Measurements from ENCODE around the gene SPATA13.

SPATA13 gene

GRCh38 chr13:24134231-24134630 lies 26.3 kb upstream of the SPATA13 start:
- H3K27ac Mint-ChIP-seq: peak overlapping the region in 1 of 3 experiments; percentile 20
- peaks cover 6% of the 10 kb centered on the region for H3K27me3 Mint-ChIP-seq (ENCODE audit: low read depth)
- H3K36me3 Mint-ChIP-seq (ENCODE audit: low read depth): peaks cover 8% of the 10 kb centered on the region
- H3K9me3 Mint-ChIP-seq: peaks cover 15% of the 10 kb centered on the region
- no peak overlapping the region for H3K4me3 Mint-ChIP-seq
- no peak for TF ChIP-seq CTCF (IDR thresholded peaks at IDR 0.05; ENCODE audit: unreplicated experiment in 3 of 3)
- peaks cover 24% of the 10 kb centered on the region for H3K4me1 Mint-ChIP-seq

GRCh38 chr13:24134757-24135156 lies 25.8 kb upstream of the SPATA13 start:
- Mint-ChIP-seq H3K4me1 (peaks cover 24% of the 10 kb centered on the region), H3K36me3 (ENCODE audit: low read depth) (peaks cover 8% of the 10 kb centered on the region), H3K27ac (peak overlapping the region in 1 of 3 experiments; percentile 48), H3K4me3 (no peak overlapping the region), H3K27me3 (ENCODE audit: low read depth) (peaks cover 6% of the 10 kb centered on the region), H3K9me3 (peaks cover 15% of the 10 kb centered on the region)
- TF ChIP-seq CTCF (IDR thresholded peaks at IDR 0.05; ENCODE audit: unreplicated experiment in 3 of 3): no peak

GRCh38 chr13:24135674-24136300 lies 24.7 kb upstream of the SPATA13 start:
- H3K4me3 Mint-ChIP-seq: no peak overlapping the region
- H3K36me3 Mint-ChIP-seq (ENCODE audit: low read depth): peaks cover 8% of the 10 kb centered on the region
- TF ChIP-seq CTCF (IDR thresholded peaks at IDR 0.05; ENCODE audit: unreplicated experiment in 3 of 3): no peak
- H3K9me3 Mint-ChIP-seq: peaks cover 10% of the 10 kb centered on the region
- H3K27me3 Mint-ChIP-seq (ENCODE audit: low read depth): peaks cover 6% of the 10 kb centered on the region
- peaks cover 18% of the 10 kb centered on the region for H3K4me1 Mint-ChIP-seq
- H3K27ac Mint-ChIP-seq: peak overlapping the region in 2 of 3 experiments; percentile 54 to 65

GRCh38 chr13:24138911-24139310 lies 21.6 kb upstream of the SPATA13 start:
- Mint-ChIP-seq H3K4me3 (no peak overlapping the region), H3K27ac (no peak overlapping the region), H3K36me3 (ENCODE audit: low read depth) (no peaks in the 10 kb centered on the region), H3K27me3 (ENCODE audit: low read depth) (no peaks in the 10 kb centered on the region), H3K9me3 (no peaks in the 10 kb centered on the region), H3K4me1 (peaks cover 26% of the 10 kb centered on the region)
- TF ChIP-seq CTCF (IDR thresholded peaks at IDR 0.05; ENCODE audit: unreplicated experiment in 3 of 3): no peak

- H3K36me3 Mint-ChIP-seq (ENCODE audit: low read depth): no peaks in the 10 kb centered on the region
- no peak for TF ChIP-seq CTCF (IDR thresholded peaks at IDR 0.05; ENCODE audit: unreplicated experiment in 3 of 3)
- peaks cover 23% of the 10 kb centered on the region for H3K4me1 Mint-ChIP-seq
- H3K9me3 Mint-ChIP-seq: no peaks in the 10 kb centered on the region
- H3K27ac Mint-ChIP-seq: peak overlapping the region in 1 of 3 experiments; percentile 16
- no peaks in the 10 kb centered on the region for H3K27me3 Mint-ChIP-seq (ENCODE audit: low read depth)
- H3K4me3 Mint-ChIP-seq: no peak overlapping the region
These were observed 19.1 kb upstream of the SPATA13 start for GRCh38 chr13:24141333-24141910.

GRCh38 chr13:24142453-24142852 lies 18.1 kb upstream of the SPATA13 start:
- Mint-ChIP-seq H3K4me3 (no peak overlapping the region), H3K9me3 (no peaks in the 10 kb centered on the region), H3K27me3 (ENCODE audit: low read depth) (no peaks in the 10 kb centered on the region), H3K4me1 (peaks cover 23% of the 10 kb centered on the region), H3K27ac (peak overlapping the region; percentile 15 to 59 (median 42)), H3K36me3 (ENCODE audit: low read depth) (no peaks in the 10 kb centered on the region)
- no peak for TF ChIP-seq CTCF (IDR thresholded peaks at IDR 0.05; ENCODE audit: unreplicated experiment in 3 of 3)
